WTC11 (cell line): ENCODE data around the gene SLC6A4.

Source experiments
- CTCF ChIP-seq: fragments of 200-600 bp; IDR thresholded peaks from 2 replicates; pipeline ENCODE4 v1.8.0; 2022; ENCODE audit warnings: antibody characterized with exemption
- E2F4 ChIP-seq: sonication (generic); formaldehyde crosslinking; IDR thresholded peaks from 2 replicates; pipeline ENCODE4 v1.8.1; 2022; ENCODE audit warnings: low read depth, mild to moderate bottlenecking, moderate library complexity, missing genetic modification reagents, borderline replicate concordance
- ELF4 ChIP-seq: sonication (generic); formaldehyde crosslinking; IDR thresholded peaks from 2 replicates; pipeline ENCODE4 v1.8.1; 2022; ENCODE audit warnings: low read depth, mild to moderate bottlenecking, moderate library complexity, missing genetic modification reagents
- MAX ChIP-seq: sonication (generic); formaldehyde crosslinking; IDR thresholded peaks from 2 replicates; pipeline ENCODE4 v1.8.0; 2022; ENCODE audit warnings: mild to moderate bottlenecking, missing genetic modification reagents
- MYBL2 ChIP-seq: sonication (generic); formaldehyde crosslinking; IDR thresholded peaks from 2 replicates; pipeline ENCODE4 v1.8.1; 2023; ENCODE audit warnings: mild to moderate bottlenecking, moderate library complexity, missing genetic modification reagents
- SMAD4 ChIP-seq: sonication (generic); formaldehyde crosslinking; IDR thresholded peaks from 2 replicates; pipeline ENCODE4 v1.8.0; 2022; ENCODE audit warnings: mild to moderate bottlenecking, missing genetic modification reagents
- USF2 ChIP-seq: sonication (generic); formaldehyde crosslinking; IDR thresholded peaks from 2 replicates; pipeline ENCODE4 v1.8.1; 2023; ENCODE audit warnings: mild to moderate bottlenecking, missing genetic modification reagents, moderate library complexity
- ZBTB21 ChIP-seq: sonication (generic); formaldehyde crosslinking; IDR thresholded peaks from 2 replicates; pipeline ENCODE4 v1.8.1; 2023; ENCODE audit warnings: mild to moderate bottlenecking, missing genetic modification reagents, borderline replicate concordance
- ZNF263 ChIP-seq: sonication (generic); formaldehyde crosslinking; IDR thresholded peaks from 2 replicates; pipeline ENCODE4 v1.8.1; 2022; ENCODE audit warnings: low read depth, mild to moderate bottlenecking, moderate library complexity, missing genetic modification reagents
- ZNF396 ChIP-seq: fragments of 250-450 bp; sonication (Bioruptor Pico); IDR thresholded peaks from 2 replicates; pipeline ENCODE4 v1.8.0; 2021; ENCODE audit warnings: mild to moderate bottlenecking, moderate library complexity, borderline replicate concordance
- TF ChIP-seq, protein P1 (sequence below): sonication (generic); formaldehyde crosslinking; IDR thresholded peaks from 2 replicates; pipeline ENCODE4 v1.8.0; 2022; ENCODE audit warnings: mild to moderate bottlenecking, missing genetic modification reagents
- TF ChIP-seq, protein P2 (sequence below): fragments of 250-450 bp; sonication (Bioruptor Pico); IDR thresholded peaks from 2 replicates; pipeline ENCODE4 v1.8.0; 2021; ENCODE audit warnings: mild to moderate bottlenecking
- TF ChIP-seq, protein P3 (sequence below): sonication (generic); formaldehyde crosslinking; IDR thresholded peaks from 2 replicates; pipeline ENCODE4 v1.8.1; 2022; ENCODE audit warnings: missing genetic modification reagents, borderline replicate concordance

- TF ChIP-seq CTCF (no peak), E2F4 (CRISPR knock-in tag) (no peak), ZNF396 (no peak), ELF4 (CRISPR knock-in tag) (no peak), USF2 (CRISPR knock-in tag) (no peak), MYBL2 (CRISPR knock-in tag) (no peak), MAX (CRISPR knock-in tag) (no peak), ZNF263 (CRISPR knock-in tag) (no peak), ZBTB21 (CRISPR knock-in tag) (no peak), SMAD4 (CRISPR knock-in tag) (no peak)
- TF ChIP-seq, protein P1, sequence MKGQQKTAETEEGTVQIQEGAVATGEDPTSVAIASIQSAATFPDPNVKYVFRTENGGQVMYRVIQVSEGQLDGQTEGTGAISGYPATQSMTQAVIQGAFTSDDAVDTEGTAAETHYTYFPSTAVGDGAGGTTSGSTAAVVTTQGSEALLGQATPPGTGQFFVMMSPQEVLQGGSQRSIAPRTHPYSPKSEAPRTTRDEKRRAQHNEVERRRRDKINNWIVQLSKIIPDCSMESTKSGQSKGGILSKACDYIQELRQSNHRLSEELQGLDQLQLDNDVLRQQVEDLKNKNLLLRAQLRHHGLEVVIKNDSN (CRISPR knock-in tag) = no peak
- TF ChIP-seq, protein P2, sequence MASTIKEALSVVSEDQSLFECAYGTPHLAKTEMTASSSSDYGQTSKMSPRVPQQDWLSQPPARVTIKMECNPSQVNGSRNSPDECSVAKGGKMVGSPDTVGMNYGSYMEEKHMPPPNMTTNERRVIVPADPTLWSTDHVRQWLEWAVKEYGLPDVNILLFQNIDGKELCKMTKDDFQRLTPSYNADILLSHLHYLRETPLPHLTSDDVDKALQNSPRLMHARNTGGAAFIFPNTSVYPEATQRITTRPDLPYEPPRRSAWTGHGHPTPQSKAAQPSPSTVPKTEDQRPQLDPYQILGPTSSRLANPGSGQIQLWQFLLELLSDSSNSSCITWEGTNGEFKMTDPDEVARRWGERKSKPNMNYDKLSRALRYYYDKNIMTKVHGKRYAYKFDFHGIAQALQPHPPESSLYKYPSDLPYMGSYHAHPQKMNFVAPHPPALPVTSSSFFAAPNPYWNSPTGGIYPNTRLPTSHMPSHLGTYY = no peak
- TF ChIP-seq, protein P3, sequence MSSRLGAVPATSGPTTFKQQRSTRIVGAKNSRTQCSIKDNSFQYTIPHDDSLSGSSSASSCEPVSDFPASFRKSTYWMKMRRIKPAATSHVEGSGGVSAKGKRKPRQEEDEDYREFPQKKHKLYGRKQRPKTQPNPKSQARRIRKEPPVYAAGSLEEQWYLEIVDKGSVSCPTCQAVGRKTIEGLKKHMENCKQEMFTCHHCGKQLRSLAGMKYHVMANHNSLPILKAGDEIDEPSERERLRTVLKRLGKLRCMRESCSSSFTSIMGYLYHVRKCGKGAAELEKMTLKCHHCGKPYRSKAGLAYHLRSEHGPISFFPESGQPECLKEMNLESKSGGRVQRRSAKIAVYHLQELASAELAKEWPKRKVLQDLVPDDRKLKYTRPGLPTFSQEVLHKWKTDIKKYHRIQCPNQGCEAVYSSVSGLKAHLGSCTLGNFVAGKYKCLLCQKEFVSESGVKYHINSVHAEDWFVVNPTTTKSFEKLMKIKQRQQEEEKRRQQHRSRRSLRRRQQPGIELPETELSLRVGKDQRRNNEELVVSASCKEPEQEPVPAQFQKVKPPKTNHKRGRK = no peak
Observed at GRCh38 chr17:30208214-30208613, 27.3 kb downstream of the SLC6A4 start.
